AG09309 (cell line): ENCODE results near the gene CD164L2.

Experiments
- DNase-seq: peaks from one replicate; pipeline ENCODE4 v3.0.0-alpha.2; 2010; ENCODE audit warnings: low read depth
- H3K4me3 ChIP-seq: 2 replicates; pipeline ENCODE4 v1.5.1; 2011; ENCODE audit warnings: mild to moderate bottlenecking, low read depth, low read length, moderate library complexity; ENCODE audit not compliant: control insufficient read depth
- TF ChIP-seq, protein P1 (sequence below): IDR thresholded peaks from 2 replicates; pipeline ENCODE4 v1.5.1; 2011; ENCODE audit warnings: mild to moderate bottlenecking, low read depth, low read length, inconsistent platforms; ENCODE audit not compliant: insufficient read depth, control insufficient read depth; ENCODE audit errors: missing control alignments

Gene CD164L2

DNA sequence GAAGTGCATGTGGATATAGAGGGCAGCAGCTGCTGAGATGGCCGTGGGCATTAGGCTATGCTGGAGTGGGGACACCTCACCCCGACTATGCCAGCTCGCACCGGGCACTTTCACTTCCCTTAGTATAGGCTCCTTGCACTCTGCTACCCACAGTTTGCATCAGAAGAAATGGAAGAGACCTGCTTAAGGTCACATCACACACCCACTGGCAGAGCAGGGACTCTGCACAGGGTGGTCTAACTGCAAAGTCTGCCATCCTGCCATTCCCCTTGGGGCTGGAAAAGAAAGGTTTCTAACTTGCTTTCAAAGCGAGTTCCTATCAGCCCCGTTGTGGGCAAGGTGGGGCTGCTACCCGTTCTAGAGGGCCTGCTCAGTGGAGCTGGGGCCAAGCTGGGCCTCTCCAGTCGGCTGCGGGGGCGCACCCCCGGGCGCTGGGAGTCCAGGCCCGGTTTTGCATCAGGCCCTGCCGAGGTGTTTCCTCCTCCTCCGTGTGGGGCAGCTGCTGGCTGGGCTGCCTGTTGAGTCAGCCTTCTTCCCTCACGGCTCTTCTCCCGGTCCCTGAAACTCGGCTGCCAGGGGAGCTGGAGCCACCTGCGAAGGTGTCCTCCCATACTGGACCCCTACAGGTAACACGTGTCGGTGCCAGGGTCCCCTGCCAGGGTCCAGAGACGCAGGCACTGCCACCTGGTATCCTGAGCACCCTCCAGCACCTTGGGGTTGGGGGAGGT, 41.4 kb downstream of the CD164L2 start, which contains the start of gene SYTL1:
TSS of gene SYTL1 (plus strand) at position 498 of the 728 bp plus-strand sequence. CDS start 3,313 bp downstream, outside the sequence.
- TF ChIP-seq, protein P1, sequence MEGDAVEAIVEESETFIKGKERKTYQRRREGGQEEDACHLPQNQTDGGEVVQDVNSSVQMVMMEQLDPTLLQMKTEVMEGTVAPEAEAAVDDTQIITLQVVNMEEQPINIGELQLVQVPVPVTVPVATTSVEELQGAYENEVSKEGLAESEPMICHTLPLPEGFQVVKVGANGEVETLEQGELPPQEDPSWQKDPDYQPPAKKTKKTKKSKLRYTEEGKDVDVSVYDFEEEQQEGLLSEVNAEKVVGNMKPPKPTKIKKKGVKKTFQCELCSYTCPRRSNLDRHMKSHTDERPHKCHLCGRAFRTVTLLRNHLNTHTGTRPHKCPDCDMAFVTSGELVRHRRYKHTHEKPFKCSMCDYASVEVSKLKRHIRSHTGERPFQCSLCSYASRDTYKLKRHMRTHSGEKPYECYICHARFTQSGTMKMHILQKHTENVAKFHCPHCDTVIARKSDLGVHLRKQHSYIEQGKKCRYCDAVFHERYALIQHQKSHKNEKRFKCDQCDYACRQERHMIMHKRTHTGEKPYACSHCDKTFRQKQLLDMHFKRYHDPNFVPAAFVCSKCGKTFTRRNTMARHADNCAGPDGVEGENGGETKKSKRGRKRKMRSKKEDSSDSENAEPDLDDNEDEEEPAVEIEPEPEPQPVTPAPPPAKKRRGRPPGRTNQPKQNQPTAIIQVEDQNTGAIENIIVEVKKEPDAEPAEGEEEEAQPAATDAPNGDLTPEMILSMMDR: no peak
- no peak for DNase-seq
- no peak within 1 kb of the TSS for H3K4me3 ChIP-seq

DNA sequence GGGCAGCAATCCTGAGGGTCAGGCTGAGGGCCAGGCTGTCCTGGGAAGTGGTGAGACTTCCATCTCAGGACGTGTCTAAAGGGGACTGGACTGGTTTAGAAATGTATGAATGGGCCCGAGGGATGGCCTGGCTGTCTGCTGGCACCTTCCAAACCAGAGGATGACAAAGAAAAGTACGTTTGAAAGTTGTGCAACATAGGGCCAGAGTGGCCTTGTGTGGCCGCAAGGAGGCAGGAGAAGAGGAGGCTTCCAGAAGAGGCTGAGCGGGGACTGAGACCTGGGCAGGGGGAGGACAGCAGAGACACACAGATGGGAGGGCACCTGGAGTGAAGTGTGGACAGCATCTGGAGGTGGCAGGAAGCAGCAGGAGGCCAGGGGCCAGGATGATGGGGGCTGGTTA, 43.9 kb downstream of the CD164L2 start:
- TF ChIP-seq, protein P1: no peak
- DNase-seq: no peak

DNA sequence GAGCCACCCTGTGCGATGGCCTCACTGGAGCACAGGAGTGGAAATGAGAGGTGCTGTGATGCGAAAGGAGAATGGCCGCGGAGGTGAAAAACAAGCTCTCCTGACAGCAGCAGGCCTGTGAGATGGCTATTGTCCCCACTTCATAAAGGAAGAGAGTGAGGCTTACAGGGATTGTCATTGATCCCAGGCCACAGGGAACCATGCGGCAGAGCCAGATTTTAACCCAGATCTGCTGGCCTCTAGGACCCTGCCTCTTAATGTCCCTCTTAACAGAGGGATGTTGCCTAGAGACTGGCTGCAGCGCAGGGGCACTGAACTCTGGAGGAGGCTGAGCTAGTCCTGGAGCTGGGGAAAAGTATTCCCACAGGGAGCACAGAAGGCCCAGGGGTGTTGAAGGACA, 44.4 kb downstream of the CD164L2 start:
- TF ChIP-seq, protein P1: no peak
- DNase-seq: no peak

More for the DNA sequence above, 43.9 kb downstream of the CD164L2 start:
- no peak overlapping the region for H3K4me3 ChIP-seq

DNA sequence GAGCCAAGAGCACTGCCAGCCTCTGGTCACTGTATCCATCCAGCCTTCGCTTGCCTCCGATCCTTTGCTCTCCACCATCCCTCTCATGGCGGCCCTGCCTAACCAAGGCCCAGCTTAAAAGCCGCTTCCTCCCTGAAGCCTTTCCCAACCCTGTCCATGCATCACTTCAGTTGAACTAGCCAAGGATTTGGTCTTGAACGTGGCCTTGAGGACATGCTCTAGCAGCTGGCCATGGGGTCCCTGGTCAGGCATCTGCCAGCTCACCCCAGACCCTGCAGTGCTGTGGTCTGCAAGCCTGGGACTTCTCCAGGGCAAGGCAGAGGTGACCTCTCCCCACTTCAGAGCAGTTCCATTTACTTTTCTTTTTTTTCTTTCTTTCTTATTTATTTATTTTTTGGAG, 46.4 kb downstream of the CD164L2 start:
- TF ChIP-seq, protein P1: no peak
- H3K4me3 ChIP-seq: no peak overlapping the region
- no peak for DNase-seq

More for the DNA sequence above, 44.4 kb downstream of the CD164L2 start:
- H3K4me3 ChIP-seq: no peak overlapping the region

DNA sequence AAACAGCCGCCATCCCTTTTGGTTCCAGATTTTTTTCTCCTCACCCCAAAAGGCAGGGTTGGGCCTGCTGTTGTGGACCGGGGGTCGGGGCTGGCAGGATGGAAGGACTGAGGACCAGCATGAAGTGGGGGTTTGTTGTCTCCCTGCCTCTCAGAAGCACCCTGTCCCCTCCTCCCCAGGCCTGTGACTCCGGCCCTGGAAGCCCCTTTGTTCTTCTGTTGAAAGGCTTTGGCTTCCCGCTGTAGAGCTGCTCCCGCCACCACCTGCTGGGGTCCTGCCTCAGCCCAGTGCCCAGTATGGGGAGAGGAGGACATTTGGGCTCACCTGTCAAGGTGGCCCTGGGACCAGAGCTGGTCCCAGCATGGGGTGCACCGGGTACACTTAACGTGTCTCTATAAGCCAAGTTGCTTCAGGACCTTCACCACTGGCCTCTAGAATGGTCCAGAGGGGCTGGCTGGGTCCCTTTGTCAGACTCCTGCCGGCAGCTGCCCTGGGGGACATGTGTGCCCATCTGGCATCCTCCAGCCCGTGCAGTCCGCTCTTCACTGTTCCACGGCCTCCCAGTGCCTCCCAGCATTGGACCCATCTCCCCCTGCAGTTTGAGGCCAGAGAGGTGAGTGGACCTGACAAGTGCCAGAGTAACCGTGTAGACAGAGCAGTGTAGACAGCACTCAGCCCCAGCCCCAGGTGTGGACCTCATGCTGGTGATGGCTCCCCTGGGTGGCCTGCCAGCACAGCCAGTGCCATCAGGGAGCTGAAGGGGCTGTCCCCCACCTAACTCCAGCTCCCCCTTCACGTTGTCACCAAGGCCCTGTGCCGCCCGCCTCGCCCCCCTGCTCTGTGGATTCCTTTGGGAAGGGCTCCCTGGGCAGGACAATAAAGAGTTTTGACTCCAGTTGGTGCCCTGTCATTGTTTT, 47.4 kb downstream of the CD164L2 start:
- H3K4me3 ChIP-seq: no peak overlapping the region
- no peak for DNase-seq
- TF ChIP-seq, protein P1: no peak

DNA sequence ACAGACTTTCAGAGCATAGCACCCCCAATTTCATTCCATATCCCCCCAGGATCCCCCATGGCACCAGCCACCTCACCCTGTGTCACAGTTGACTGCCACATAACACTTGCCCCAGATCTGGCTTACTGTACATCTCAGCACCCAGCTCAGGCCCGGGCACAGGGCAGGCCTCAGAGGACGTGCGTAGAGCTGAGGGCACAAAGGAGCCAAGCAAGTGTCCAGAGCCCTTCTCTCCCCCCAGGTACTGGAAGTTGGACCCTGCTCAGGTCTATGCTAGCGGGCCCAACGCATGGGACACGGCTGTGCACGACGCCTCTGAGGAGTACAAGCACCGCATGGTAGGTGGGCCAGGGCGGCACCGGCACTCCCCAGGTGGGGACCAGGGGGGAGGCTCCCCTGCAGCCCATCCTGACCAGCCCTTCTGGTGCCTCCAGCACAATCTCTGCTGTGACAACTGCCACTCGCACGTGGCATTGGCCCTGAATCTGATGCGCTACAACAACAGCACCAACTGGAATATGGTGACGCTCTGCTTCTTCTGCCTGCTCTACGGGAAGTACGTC, 49.3 kb downstream of the CD164L2 start:
- no peak for DNase-seq
- no peak overlapping the region for H3K4me3 ChIP-seq
- TF ChIP-seq, protein P1: no peak
